ENCODE results near the gene SLC35F3. TPM values are rescaled to one million over a fixed set of nuclear protein-coding genes. Genes with fewer than 3 reads are reported as not detected.

The SLC35F3 gene
- total RNA-seq, 2 donors from 2014 or later, result 0.08 TPM; not detected in 1

DNA sequence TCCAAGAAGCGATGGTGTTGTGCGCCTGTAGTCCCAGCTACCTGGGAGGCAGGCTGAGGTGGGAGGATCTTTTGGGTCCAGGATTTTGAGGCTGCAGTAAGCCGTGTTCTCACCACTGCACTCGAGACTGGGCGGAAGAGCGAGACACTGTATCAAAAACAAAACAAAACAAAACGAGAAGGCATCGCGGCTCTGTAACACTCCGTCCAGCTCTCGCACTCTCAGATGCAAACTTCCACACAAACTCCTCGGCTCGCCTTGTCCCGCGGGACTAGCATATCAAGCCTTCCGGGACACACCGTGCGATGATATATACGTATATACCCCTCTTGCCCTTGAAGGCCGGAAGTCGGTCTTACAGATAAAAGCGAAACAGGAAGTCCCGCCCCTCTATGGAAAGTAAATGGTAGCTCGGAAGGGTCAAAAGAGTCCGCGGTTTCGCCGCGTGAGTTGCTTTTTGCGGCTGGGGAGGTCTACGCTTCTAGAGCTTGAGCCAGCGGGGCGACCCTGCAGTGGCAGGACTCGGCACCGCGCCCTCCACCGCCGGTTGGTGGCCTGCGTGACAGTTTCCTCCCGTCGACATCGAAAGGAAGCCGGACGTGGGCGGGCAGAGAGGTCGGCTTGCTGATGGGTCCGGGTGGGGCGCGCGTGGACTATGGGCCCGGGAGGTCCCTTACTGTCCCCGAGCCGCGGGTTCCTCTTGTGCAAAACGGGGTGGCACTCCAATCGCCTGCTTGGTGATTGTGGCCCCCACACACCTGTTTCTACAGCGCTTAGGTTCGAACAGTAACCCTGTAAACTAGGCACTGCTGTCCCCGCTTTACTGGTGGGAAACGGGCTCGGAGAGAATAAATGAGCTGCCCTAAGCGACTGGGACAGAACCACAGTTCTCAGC is 468.8 kb downstream of the SLC35F3 start, which contains the start of gene COA6:
Gene COA6 (plus strand): TSS at position 393 of the 895 bp plus-strand sequence. CDS start 11 bp downstream, at position 404.
- ATAC-seq (peak; percentile 98), DNase-seq (peak; percentile 93)
- intact Hi-C loops (cut with DNase I), result no loop called here

DNA sequence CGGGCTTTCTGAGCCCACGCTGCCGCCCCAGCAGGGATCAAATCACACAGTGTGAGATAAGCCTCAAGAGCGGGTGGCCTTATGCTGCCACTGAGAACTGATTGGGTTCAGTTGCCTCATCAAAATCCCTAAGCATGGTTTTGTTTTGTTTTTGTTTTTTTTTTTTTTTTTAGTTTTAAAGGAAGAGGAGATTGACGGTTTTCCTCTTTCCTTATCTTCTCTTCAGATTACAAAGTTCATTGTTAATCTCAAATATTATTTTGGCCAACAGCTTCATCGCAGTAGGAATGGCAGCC is 469.4 kb downstream of the SLC35F3 start:
- DNase-seq (no peak), ATAC-seq (peak; percentile 41 to 64)
- intact Hi-C loops (cut with DNase I), result no loop called here

Small RNA genes within 50 kb of the gene (microRNA-seq; reads per million reads assigned to microRNA genes)
- gene MIR4671, result 0 reads per million in 2 donors
